ENCODE results near the gene PALD1.

PALD1 gene

GRCh38 chr10:70557086-70557845 is 78.7 kb downstream of the PALD1 start:
- no peak for DNase-seq (ENCODE audit: low read depth)

DNA sequence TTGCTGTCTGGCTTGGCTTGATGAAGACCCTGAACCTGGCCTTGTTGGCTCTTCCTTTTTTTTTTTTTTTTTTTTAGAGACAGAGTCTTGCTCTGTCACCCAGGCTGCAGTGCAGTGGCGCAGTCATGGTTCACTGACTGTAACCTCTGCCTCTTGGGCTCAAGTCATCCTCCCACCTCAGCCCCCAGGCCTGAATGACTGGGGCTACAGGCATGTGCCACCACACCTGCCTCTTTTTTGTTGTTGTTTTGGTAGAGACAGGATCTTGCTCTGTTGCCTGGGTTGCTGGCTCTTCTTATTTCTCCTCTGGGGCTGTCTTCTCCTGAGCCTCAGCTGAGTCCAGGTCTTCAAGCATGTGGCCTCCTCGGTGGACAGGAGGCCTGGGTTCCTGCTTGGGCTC is 79.3 kb downstream of the PALD1 start:
- no peak for DNase-seq (ENCODE audit: low read depth)

GRCh38 chr10:70558295-70558694 is 79.7 kb downstream of the PALD1 start:
- DNase-seq (ENCODE audit: low read depth) = no peak

DNA sequence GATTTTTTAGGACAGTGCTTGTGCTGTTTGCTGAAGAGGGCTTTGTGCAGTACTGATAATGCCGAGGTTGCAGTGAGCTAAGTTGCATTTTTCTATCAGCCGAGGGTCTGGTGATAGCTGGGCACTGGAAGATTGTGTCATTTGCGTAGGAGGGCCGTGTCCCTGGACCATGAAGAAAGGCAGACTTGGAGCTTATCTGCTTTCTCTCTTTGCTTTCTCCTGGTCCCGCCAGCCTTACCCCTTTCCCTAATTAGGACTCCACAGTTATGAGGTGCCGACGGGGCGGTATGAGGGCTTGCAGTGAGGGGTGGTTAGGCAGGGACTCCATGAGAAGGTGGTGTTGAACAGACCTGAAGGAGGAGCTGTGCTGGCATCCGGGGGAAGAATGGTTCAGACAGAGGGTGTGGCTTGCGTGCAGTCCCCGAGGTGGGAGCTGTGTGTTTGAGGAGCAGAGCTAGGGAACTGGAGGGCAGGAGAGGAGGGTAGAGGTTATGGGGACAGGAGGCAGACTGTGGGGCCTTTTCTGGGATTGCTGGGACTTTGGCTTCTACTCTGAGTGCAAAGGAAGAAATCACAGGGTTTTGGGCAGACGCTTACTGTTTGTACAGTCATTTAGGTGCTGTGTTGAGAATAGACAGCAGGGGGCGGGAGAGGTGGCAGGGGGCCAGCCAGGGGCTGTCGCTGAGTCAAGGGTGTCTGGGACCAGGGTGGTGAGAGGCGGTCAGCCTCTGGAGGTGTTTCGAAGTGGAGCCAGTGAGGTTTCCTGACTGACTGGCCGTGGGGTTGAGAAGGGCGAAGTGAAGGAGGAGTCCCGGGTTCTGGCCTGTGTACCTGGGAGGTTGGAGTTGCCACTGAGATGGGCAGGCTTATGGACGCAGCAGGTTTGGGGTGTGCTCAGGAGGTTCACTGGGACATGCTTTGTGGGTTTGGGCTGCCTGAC is 80.6 kb downstream of the PALD1 start:
- no peak for DNase-seq (ENCODE audit: low read depth)

- no peak for DNase-seq (ENCODE audit: low read depth)
Observed at GRCh38 chr10:70559861-70560260, 81.3 kb downstream of the PALD1 start.

DNA sequence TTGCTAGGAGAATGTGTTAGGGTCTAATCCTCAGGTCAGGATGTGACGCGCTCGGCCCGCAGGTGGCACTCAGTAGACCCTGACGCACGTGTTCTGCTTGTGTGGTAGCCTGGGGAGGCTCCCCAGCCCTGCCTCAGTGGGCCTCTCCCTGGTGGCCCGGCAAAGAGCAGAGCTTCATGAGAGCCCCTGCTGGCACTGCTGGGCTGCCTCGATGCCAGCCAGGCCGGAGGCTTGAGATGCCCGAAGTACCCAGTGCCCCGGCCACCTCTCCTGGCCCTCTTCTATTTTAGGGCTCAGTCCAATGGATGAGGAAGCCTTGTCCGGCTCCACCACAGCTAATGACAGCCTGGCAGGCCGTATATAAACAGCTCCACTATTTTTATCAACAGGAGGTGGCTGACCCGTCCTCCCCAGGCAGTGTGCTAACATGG is 82.0 kb downstream of the PALD1 start:
- DNase-seq (ENCODE audit: low read depth) = no peak

DNA sequence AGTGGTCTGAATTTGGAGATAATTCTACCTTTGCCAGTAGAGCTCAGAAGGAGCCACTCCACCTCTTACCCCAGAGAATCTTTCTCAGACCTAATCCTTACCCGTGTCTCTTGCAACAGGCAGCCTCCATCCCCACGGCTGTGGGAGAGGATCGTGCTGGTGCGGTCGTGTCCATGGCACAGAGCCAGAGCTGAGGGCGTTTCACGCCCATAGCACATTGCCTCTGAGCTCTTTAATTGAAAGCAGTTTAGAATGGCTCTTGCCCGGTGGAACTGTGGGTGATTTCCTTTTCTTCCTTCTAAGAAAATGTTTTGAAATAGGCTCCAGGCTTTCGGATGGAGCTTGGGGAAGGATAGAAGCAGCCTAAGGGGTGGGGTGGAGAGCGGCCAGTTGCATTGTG is 82.5 kb downstream of the PALD1 start:
- no peak for DNase-seq (ENCODE audit: low read depth)

- DNase-seq (ENCODE audit: low read depth) = no peak
Observed at GRCh38 chr10:70561558-70561957, 83.0 kb downstream of the PALD1 start.

DNA sequence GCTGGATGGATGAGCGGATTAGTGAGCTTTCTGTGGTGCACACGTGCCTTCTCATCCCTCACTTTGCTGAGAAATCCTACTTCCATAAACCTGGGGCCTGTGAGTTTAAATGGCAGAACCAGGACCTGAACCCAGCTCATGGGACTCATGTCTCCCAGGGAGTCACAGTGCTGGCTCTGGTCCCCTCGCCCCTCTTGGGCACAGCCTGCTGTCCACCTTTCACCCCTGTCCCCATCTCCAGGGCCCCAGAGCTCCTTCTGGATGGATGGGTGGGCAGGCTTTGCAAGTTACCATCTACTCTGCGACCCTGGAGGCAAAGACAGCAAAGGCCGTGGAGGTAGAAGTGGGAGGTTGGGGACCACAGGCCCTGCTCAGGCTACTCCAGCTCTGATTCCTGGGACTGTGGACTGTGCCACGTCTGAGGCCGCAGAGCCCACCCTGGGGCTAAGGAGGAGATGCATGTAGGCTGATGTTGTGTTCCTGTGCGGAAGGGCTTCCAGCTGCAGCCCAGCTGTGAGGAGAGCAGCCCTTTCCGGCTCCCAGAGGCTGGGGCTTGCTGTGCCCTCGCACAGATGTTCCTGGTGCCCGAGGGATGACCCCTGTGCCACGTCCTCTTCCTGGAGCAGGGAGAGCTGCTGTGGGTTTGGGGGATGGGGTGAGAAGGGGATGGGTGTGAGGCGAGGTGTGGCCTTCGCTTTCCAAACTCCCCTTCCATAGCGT is 83.6 kb downstream of the PALD1 start:
- DNase-seq (ENCODE audit: low read depth) = no peak

DNA sequence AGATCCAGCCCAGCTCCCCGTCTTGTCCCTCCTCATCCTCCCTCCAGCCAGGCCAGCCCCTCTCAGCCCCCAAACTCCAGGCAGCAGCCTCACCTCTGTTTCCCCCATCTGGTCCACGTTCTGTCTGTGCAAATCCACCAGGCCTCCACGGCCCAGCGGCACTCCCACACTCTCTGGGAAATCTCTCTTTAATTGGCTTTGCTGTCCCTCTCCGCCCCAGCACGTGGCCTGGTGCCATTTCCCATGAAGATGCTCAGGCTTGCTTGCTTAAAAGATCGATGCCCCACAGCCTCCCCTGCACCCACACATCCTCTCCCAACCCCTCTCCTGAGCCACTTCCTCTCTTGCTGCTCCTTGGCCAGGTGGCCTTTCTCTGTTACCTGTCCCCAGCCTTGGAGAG is 84.7 kb downstream of the PALD1 start:
- no peak for DNase-seq (ENCODE audit: low read depth)

DNA sequence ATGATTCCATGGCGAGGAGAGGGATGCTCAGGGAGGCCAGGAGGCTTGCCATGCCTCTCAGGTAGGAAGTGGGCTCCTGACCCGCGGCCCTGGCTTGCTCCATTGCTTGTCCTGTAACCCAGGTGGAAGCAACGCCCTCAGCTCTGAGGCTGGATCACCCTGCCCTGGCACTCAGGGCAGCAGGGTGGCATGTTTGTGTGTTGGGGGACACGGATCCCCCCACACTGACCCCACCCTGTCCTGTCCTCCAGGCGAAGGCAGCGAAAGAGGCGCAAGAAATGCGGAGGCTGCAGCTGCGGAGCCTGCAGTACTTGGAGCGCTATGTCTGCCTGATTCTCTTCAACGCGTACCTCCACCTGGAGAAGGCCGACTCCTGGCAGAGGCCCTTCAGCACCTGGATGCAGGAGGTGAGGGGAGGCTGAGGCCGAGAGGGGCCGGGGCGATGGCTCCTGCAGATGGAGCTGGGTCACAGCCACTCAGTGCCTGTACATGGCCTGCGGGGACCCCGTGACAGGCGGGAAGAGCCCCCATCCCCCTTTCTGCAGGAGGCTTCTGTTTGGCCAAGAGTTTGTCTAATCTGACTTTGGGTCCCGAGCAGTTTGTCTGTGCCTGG is 85.7 kb downstream of the PALD1 start:
- DNase-seq (ENCODE audit: low read depth) = no peak

- DNase-seq (ENCODE audit: low read depth) = no peak
Observed at GRCh38 chr10:70564901-70565351, 86.4 kb downstream of the PALD1 start.

DNA sequence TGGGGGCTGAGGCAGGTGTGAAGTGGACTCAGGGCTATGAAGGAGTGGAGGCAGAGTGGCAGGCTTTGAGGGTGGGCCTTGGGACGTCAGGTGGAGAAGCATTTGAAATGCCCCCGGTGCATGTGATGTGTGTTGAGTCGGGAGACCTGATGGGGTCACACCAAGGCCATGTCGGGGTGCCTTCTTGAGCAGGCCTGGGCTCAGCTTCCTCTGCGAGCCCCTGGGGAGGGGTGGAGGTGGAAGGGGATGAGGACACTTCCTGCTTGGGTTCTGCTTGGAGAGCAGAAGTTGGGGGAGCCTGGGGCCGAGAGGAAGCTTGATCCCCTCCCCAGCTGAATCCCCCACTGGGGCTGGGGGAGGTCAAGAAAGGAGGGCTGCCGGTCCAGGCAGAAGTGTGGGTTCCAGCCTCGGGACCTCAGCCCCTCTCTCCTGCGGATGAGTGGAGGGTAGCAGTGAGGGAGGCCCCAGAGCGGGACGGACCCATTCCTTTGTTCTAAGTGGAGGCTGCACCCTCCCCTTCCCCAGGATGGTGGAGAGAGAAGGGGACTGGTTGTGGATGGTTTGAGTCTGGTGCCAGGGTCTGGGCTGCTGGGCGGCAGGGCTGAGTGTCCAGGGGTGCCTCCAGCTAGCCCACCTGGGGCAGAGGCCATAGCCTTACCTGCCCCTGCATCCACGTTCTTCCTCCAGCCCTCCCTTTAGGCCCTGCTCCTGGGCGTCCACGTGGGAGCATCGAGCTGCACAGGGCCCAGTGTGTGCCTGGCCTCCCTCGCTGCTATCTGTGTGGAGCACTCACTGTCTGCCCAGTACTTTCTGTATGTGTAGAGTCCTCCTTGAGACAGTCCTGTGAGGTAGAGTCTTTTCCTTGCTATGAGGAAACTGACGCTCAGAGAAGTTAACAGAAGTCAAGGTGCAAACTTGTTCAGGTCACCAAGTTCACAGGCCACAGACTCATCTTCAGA is 87.3 kb downstream of the PALD1 start:
- DNase-seq (ENCODE audit: low read depth) = no peak

GRCh38 chr10:70566515-70567290 is 88.1 kb downstream of the PALD1 start:
- no peak for DNase-seq (ENCODE audit: low read depth)

DNA sequence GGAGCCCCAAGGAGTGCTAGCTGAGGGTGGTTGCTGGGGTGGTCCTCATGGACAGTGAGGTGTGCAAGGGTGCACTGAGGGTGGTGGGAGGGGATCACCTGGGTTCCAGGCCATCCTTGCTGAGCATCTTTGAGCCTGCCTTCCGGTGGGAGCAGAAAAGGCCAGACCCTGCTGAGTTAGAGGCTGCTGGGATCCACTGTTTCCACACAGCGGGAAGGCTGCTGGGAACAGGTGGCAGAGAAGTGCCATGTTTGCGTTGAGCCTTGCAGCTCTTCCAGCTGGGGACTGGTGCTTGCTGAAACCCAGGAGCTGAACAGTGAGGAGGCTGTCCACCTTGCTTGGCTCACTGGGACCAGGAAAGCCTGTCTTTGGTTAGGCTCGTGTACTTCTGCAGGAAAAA is 89.0 kb downstream of the PALD1 start:
- DNase-seq (ENCODE audit: low read depth) = no peak

DNA sequence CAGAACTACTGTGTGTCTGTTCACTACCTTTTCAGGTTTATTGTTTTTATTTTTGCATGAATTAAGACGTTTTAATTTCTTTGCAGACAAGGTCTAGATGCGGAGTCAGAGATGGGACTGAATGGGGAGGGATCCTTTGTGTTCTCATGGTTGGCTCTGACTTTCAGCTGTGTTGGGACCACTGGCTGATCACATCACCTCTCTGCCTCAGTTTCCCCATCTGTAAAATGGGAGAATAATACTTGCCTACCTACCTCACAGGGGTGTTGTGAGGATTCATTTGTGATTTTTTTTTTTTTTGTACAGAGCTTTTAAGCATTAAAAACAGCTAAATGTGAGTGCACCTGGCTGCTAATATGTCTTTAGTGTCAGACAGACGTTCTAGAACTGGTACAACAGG is 89.5 kb downstream of the PALD1 start:
- no peak for DNase-seq (ENCODE audit: low read depth)

DNA sequence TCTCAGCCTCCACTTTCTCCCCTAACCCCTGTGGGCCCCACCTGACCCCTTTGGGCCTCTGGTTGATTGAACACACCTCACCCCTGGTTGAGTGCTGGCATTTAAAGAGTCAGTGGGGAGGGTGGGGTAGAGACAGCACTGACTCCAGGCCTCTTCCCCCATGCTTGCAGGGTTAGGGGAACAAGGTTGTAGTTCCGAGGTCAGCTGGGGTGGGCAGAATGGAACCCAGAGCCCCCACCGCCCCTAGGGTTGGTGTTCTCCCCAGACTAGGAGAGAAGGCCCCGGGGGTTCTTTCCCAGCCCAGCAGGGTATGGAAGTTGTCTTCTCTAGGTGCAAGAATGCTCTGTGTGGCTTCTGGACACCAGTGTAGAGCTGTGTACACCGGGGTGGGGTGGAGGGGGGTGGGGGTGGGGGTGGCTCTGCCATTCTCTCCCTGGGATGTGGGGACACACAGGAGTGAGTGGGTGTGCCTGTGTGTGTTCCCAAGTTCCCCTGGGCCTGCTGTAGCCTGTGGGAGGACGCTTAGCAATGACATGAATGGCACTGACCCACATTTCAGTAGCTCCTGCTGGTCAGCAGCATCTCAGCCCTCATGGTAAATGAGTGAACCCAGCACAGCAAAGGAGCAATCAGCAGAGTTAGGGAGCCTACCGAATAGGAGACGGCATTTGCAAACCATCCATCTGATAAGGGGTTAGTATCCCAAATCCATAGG is 90.4 kb downstream of the PALD1 start:
- DNase-seq (ENCODE audit: low read depth) = no peak

GRCh38 chr10:70571236-70571635 is 92.7 kb downstream of the PALD1 start:
- no peak for DNase-seq (ENCODE audit: low read depth)
